HepG2 (cell line): ENCODE measurements around the gene ELAPOR1. TPM values are rescaled to one million over a fixed set of nuclear protein-coding genes. Genes with fewer than 3 reads are reported as not detected.

Experiments
- ADNP ChIP-seq: sonication (generic); formaldehyde crosslinking; IDR thresholded peaks from 2 replicates; pipeline ENCODE4 v1.4.0; 2020; ENCODE audit warnings: missing genetic modification reagents
- ARID2 ChIP-seq: sonication (generic); formaldehyde crosslinking; IDR thresholded peaks from 2 replicates; pipeline ENCODE4 v1.8.1; 2022; ENCODE audit warnings: mild to moderate bottlenecking, missing genetic modification reagents, borderline replicate concordance
- EED ChIP-seq: sonication (generic); formaldehyde crosslinking; IDR thresholded peaks from 2 replicates; pipeline ENCODE4 v1.5.0; 2020; ENCODE audit warnings: mild to moderate bottlenecking, missing genetic modification reagents
- HDAC1 ChIP-seq: sonication (generic); formaldehyde crosslinking; IDR thresholded peaks from 2 replicates; pipeline ENCODE4 v1.5.1; 2020; ENCODE audit warnings: mild to moderate bottlenecking, missing genetic modification reagents
- KAT8 ChIP-seq: IDR thresholded peaks from 2 replicates; pipeline ENCODE4 v1.6.1; 2016; ENCODE audit warnings: missing genetic modification reagents, missing compliant biosample characterization
- KDM1A ChIP-seq: IDR thresholded peaks from 2 replicates; pipeline ENCODE4 v1.6.1; 2016; ENCODE audit warnings: missing compliant biosample characterization
- MAFK ChIP-seq, 2 experiments: IDR thresholded peaks in 1 of 2; conservative IDR thresholded peaks in 1 of 2; 2 replicates each; pipeline ENCODE4 v1.6.1; 2011; ENCODE audit warnings: improper control_type of control experiment in 2 of 2, low read length in 2 of 2
- RBFOX2 ChIP-seq: fragments of 200-400 bp; formaldehyde crosslinking; IDR thresholded peaks from 2 replicates; pipeline ENCODE4 v1.6.1; 2017; ENCODE audit warnings: low read depth, mild to moderate bottlenecking, low read length
- SP5 ChIP-seq: IDR thresholded peaks from 2 replicates; pipeline ENCODE4 v1.6.1; 2016; ENCODE audit warnings: low read depth, borderline replicate concordance
- SPEN ChIP-seq: sonication (generic); formaldehyde crosslinking; IDR thresholded peaks from 2 replicates; pipeline ENCODE4 v1.5.1; 2020; ENCODE audit warnings: low read depth, mild to moderate bottlenecking, missing genetic modification reagents
- TBX3 ChIP-seq: fragments of 450-650 bp; IDR thresholded peaks from 2 replicates; pipeline ENCODE4 v1.6.1; 2017; ENCODE audit warnings: antibody characterized with exemption, mild to moderate bottlenecking, inconsistent platforms, borderline replicate concordance
- XRCC5 ChIP-seq: fragments of 200-400 bp; formaldehyde crosslinking; optimal IDR thresholded peaks from 2 replicates; pipeline ENCODE3; 2017; ENCODE audit warnings: mild to moderate bottlenecking, low read length
- YEATS4 ChIP-seq: sonication (generic); formaldehyde crosslinking; IDR thresholded peaks from 2 replicates; pipeline ENCODE4 v1.4.0; 2020; ENCODE audit warnings: missing genetic modification reagents, borderline replicate concordance
- ZBTB25 ChIP-seq: IDR thresholded peaks from 2 replicates; pipeline ENCODE4 v1.6.1; 2018; ENCODE audit warnings: missing genetic modification reagents
- ZMYM3 ChIP-seq: sonication (generic); formaldehyde crosslinking; IDR thresholded peaks from 2 replicates; pipeline ENCODE4 v1.5.1; 2020; ENCODE audit warnings: mild to moderate bottlenecking, missing genetic modification reagents
- ZNF296 ChIP-seq: sonication (generic); formaldehyde crosslinking; conservative IDR thresholded peaks from 2 replicates; pipeline ENCODE4 v1.5.0; 2020; ENCODE audit warnings: mild to moderate bottlenecking, missing genetic modification reagents
- ZNF34 ChIP-seq: sonication (generic); formaldehyde crosslinking; IDR thresholded peaks from 2 replicates; pipeline ENCODE4 v1.4.0; 2020; ENCODE audit warnings: mild to moderate bottlenecking, missing genetic modification reagents, borderline replicate concordance
- ZNF44 ChIP-seq: sonication (generic); formaldehyde crosslinking; IDR thresholded peaks from 2 replicates; pipeline ENCODE4 v1.5.1; 2020; ENCODE audit warnings: mild to moderate bottlenecking, missing genetic modification reagents
- ZNF510 ChIP-seq: sonication (generic); formaldehyde crosslinking; IDR thresholded peaks from 2 replicates; pipeline ENCODE4 v1.4.0; 2020; ENCODE audit warnings: low read depth, mild to moderate bottlenecking, missing genetic modification reagents
- ZNF660 ChIP-seq: sonication (generic); formaldehyde crosslinking; IDR thresholded peaks from 2 replicates; pipeline ENCODE4 v1.5.1; 2020; ENCODE audit warnings: mild to moderate bottlenecking, low read depth, missing genetic modification reagents, borderline replicate concordance
- polyA plus RNA-seq, 8 experiments: library from polyadenylated mRNA; depleted of rRNA in 3 of 8; stranded (reverse) in 7 of 8; unstranded in 1 of 8; fragments of >200 nt; fragmentation: Illumina TruSeq in 4 of 8; extraction: Trizol in 4 of 8; gene quantifications; 2 replicates each; pipeline versions ENCODE4 v1.2.1 to v1.2.3, GENCODE V29; 2011 to 2016; ENCODE audit warnings: low read depth in 4 of 8, missing spikeins in 1 of 8, mixed read lengths in 1 of 8; ENCODE audit not compliant: insufficient read depth in 1 of 8
- total RNA-seq, 5 experiments: library from RNA; depleted of rRNA; stranded (reverse); fragments of >200 nt; fragmentation: Illumina TruSeq; extraction: Trizol; gene quantifications; 2 replicates each; pipeline ENCODE4 v1.2.3, GENCODE V29; 2016; ENCODE audit warnings: low read depth in 1 of 5
- TF ChIP-seq, protein P1 (sequence below): sonication (generic); IDR thresholded peaks from 2 replicates; pipeline ENCODE4 v1.6.1; 2016; ENCODE audit warnings: low read depth, borderline replicate concordance
- TF ChIP-seq, protein P2 (sequence below): sonication (generic); formaldehyde crosslinking; IDR thresholded peaks from 2 replicates; pipeline ENCODE4 v1.5.1; 2020; ENCODE audit warnings: mild to moderate bottlenecking, missing genetic modification reagents
- TF ChIP-seq, protein P3 (sequence below): sonication (generic); formaldehyde crosslinking; IDR thresholded peaks from 2 replicates; pipeline ENCODE4 v1.5.0; 2020; ENCODE audit warnings: mild to moderate bottlenecking, missing genetic modification reagents, moderate library complexity

Gene ELAPOR1
- total and polyA plus RNA-seq, 2 of the 13 experiments (the other 11 are each of a cell fraction or from before 2014, with no cell fraction given): 0.13 to 0.20 TPM

- TF ChIP-seq, protein P1, sequence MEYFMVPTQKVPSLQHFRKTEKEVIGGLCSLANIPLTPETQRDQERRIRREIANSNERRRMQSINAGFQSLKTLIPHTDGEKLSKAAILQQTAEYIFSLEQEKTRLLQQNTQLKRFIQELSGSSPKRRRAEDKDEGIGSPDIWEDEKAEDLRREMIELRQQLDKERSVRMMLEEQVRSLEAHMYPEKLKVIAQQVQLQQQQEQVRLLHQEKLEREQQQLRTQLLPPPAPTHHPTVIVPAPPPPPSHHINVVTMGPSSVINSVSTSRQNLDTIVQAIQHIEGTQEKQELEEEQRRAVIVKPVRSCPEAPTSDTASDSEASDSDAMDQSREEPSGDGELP: peak; percentile 100
- TF ChIP-seq RBFOX2 (peak; percentile 90), EED (no peak), XRCC5 (peak; percentile 90), YEATS4 (peak; percentile 85), HDAC1 (CRISPR knock-in tag) (peak; percentile 99), ZNF510 (CRISPR knock-in tag) (0 out of 2 replicates have a peak, but pooled peaks have one; percentile 68), KDM1A (CRISPR knock-in tag) (no peak), SPEN (CRISPR knock-in tag) (peak; percentile 99), KAT8 (CRISPR knock-in tag) (peak; percentile 98), ZMYM3 (CRISPR knock-in tag) (peak; percentile 36; the same call in 1 of the 2 replicates), ARID2 (0 out of 2 replicates have a peak, but pooled peaks have one; percentile 23), TBX3 (no peak), ZNF660 (no peak), ZNF44 (CRISPR knock-in tag) (no peak), SP5 (CRISPR knock-in tag) (peak; percentile 24; the same call in 1 of the 2 replicates), MAFK (conservative IDR thresholded peaks at IDR 0.05 in 1 of 2, IDR thresholded peaks at IDR 0.05 in 1 of 2; ENCODE audit: low read length in 2 of 2) (no peak), ZBTB25 (CRISPR knock-in tag) (peak; percentile 54), ZNF296 (no peak), ADNP (CRISPR knock-in tag) (no peak), ZNF34 (no peak)
- TF ChIP-seq, protein P2, sequence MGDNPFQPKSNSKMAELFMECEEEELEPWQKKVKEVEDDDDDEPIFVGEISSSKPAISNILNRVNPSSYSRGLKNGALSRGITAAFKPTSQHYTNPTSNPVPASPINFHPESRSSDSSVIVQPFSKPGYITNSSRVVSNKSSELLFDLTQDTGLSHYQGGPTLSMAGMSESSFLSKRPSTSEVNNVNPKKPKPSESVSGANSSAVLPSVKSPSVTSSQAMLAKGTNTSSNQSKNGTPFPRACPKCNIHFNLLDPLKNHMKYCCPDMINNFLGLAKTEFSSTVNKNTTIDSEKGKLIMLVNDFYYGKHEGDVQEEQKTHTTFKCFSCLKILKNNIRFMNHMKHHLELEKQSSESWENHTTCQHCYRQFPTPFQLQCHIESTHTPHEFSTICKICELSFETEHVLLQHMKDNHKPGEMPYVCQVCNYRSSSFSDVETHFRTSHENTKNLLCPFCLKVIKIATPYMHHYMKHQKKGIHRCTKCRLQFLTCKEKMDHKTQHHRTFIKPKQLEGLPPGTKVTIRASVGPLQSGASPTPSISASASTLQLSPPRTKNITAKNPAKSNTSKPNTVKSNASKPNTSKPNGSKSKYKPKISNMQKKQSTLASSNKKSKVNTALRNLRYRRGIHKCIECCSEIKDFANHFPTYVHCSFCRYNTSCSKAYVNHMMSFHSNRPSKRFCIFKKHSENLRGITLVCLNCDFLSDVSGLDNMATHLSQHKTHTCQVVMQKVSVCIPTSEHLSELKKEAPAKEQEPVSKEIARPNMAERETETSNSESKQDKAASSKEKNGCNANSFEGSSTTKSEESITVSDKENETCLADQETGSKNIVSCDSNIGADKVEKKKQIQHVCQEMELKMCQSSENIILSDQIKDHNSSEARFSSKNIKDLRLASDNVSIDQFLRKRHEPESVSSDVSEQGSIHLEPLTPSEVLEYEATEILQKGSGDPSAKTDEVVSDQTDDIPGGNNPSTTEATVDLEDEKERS (CRISPR knock-in tag): peak; percentile 44; the same call in 1 of the 2 replicates
- TF ChIP-seq, protein P3, sequence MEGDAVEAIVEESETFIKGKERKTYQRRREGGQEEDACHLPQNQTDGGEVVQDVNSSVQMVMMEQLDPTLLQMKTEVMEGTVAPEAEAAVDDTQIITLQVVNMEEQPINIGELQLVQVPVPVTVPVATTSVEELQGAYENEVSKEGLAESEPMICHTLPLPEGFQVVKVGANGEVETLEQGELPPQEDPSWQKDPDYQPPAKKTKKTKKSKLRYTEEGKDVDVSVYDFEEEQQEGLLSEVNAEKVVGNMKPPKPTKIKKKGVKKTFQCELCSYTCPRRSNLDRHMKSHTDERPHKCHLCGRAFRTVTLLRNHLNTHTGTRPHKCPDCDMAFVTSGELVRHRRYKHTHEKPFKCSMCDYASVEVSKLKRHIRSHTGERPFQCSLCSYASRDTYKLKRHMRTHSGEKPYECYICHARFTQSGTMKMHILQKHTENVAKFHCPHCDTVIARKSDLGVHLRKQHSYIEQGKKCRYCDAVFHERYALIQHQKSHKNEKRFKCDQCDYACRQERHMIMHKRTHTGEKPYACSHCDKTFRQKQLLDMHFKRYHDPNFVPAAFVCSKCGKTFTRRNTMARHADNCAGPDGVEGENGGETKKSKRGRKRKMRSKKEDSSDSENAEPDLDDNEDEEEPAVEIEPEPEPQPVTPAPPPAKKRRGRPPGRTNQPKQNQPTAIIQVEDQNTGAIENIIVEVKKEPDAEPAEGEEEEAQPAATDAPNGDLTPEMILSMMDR (CRISPR knock-in tag): peak; percentile 54
Observed at GRCh38 chr1:109075531-109076490, 38.1 kb upstream of the ELAPOR1 start, which contains the start of gene TAF13 (continued).
